Keratinocyte (primary cell): ENCODE measurements around the gene GARIN3. TPM values are rescaled to one million over a fixed set of nuclear protein-coding genes. Genes with fewer than 3 reads are reported as not detected.
A peak's percentile ranks its signal among the peaks of the same experiment; 100 is the strongest.

Experiments used
- DNase-seq: peaks from one replicate; pipeline ENCODE4 v3.0.0-alpha.2; 2011; ENCODE audit warnings: low read depth, missing footprints, low spot score
- FAIRE-seq: peaks from 2 replicates; lab custom pipeline; 2011; peaks lifted over from hg19 to GRCh38; lab: Jason Lieb, UNC
- H2AFZ ChIP-seq: 2 replicates; pipeline ENCODE4 v1.6.0; 2012; ENCODE audit warnings: low read length, control low read depth, inconsistent platforms; ENCODE audit not compliant: control insufficient read depth
- H3K27ac ChIP-seq: 2 replicates; pipeline ENCODE4 v1.5.1; 2011; ENCODE audit warnings: low read length; ENCODE audit not compliant: control insufficient read depth, insufficient read depth
- H3K27me3 ChIP-seq: 3 replicates; pipeline ENCODE4 v1.6.0; 2011; ENCODE audit warnings: low read length; ENCODE audit not compliant: control insufficient read depth, insufficient read depth; ENCODE audit errors: extremely low read depth
- H3K36me3 ChIP-seq, 2 experiments: 2 replicates in 1 of 2; 3 replicates in 1 of 2; pipeline ENCODE4 v1.5.1; 2011; ENCODE audit warnings: low read length in 2 of 2, mild to moderate bottlenecking in 1 of 2; ENCODE audit not compliant: control insufficient read depth in 2 of 2, insufficient read depth in 2 of 2; ENCODE audit errors: extremely low read depth in 1 of 2
- H3K4me1 ChIP-seq: 3 replicates; pipeline ENCODE4 v1.5.1; 2011; ENCODE audit warnings: low read length; ENCODE audit not compliant: control insufficient read depth, insufficient read depth; ENCODE audit errors: extremely low read depth
- H3K4me2 ChIP-seq: 3 replicates; pipeline ENCODE4 v1.6.0; 2011; ENCODE audit warnings: low read depth, low read length; ENCODE audit not compliant: control insufficient read depth, insufficient read depth; ENCODE audit errors: extremely low read depth
- H3K4me3 ChIP-seq, 3 experiments: fragments of 200-600 bp in 1 of 3; sonication (generic) in 1 of 3; 2 replicates in 2 of 3; 3 replicates in 1 of 3; pipeline ENCODE4 v1.5.1; 2011 to 2016; ENCODE audit warnings: low read length in 3 of 3, mild to moderate bottlenecking in 3 of 3, control low read depth in 2 of 3, inconsistent platforms in 1 of 3, low read depth in 1 of 3, mixed read lengths in 1 of 3, mixed run types in 1 of 3, moderate library complexity in 1 of 3; ENCODE audit not compliant: control insufficient read depth in 2 of 3, insufficient read depth in 2 of 3; ENCODE audit errors: extremely low read depth in 1 of 3
- H3K79me2 ChIP-seq: 2 replicates; pipeline ENCODE4 v1.6.0; 2012; ENCODE audit warnings: low read length; ENCODE audit not compliant: control insufficient read depth, insufficient read depth
- H3K9ac ChIP-seq: 3 replicates; pipeline ENCODE4 v1.6.0; 2011; ENCODE audit warnings: low read length; ENCODE audit not compliant: control insufficient read depth, insufficient read depth; ENCODE audit errors: extremely low read depth
- H3K9me1 ChIP-seq: 3 replicates; pipeline ENCODE4 v1.6.0; 2011; ENCODE audit warnings: low read length; ENCODE audit not compliant: control insufficient read depth, insufficient read depth; ENCODE audit errors: extremely low read depth
- H3K9me3 ChIP-seq: 2 replicates; pipeline ENCODE4 v1.5.1; 2012; ENCODE audit warnings: low read depth, low read length; ENCODE audit not compliant: control insufficient read depth
- H4K20me1 ChIP-seq: 3 replicates; pipeline ENCODE4 v1.6.0; 2011; ENCODE audit warnings: low read length; ENCODE audit not compliant: control insufficient read depth, insufficient read depth; ENCODE audit errors: extremely low read depth
- CTCF ChIP-seq, 3 experiments: IDR thresholded peaks in 1 of 3; conservative IDR thresholded peaks in 1 of 3; optimal IDR thresholded peaks in 1 of 3; 2 replicates in 2 of 3; 3 replicates in 1 of 3; pipeline versions ENCODE3 to v1.5.1; 2011; ENCODE audit warnings: low read length in 3 of 3, mild to moderate bottlenecking in 3 of 3, moderate library complexity in 2 of 3, control low read depth in 1 of 3, inconsistent platforms in 1 of 3; ENCODE audit not compliant: insufficient read depth in 2 of 3; ENCODE audit errors: extremely low read depth in 1 of 3
- EZH2 ChIP-seq: IDR thresholded peaks from one replicate; pipeline ENCODE4 v1.6.1; 2012; ENCODE audit warnings: inconsistent platforms, mild to moderate bottlenecking, low read length, moderate library complexity
- dilution Hi-C: fragments of 300-500 bp; cut with MboI; formaldehyde crosslinking; loops from one replicate; pipeline ENCODE4 v1.7.0; 2020; ENCODE audit warnings: low sequenced_read_pairs; ENCODE audit not compliant: extremely low pct_ligation_motif_present
- polyA plus RNA-seq, 5 experiments: library from polyadenylated mRNA; depleted of rRNA in 3 of 5; stranded (reverse) in 3 of 5; stranded (forward) in 1 of 5; unstranded in 1 of 5; fragments of >200 nt; gene quantifications; 1 replicate in 1 of 5; 2 replicates in 3 of 5; 3 replicates in 1 of 5; pipeline versions ENCODE4 v1.2.1 to v1.2.3, GENCODE V29; 2011 to 2012; ENCODE audit warnings: missing spikeins in 2 of 5, low read depth in 1 of 5, low replicate concordance in 1 of 5

The GARIN3 gene
- polyA plus RNA-seq, 1 donor (not counting 4 experiments of a cell fraction or from before 2014, with no cell fraction given): not detected

GRCh38 chr5:157148734-157149615 lies 17.1 kb downstream of the GARIN3 start:
- dilution Hi-C loops: no loop called here
- Histone ChIP-seq H2AFZ (no peak overlapping the region), H3K79me2 (no peaks in the 10 kb centered on the region), H3K4me1 (no peaks in the 10 kb centered on the region), H3K9me1 (no peaks in the 10 kb centered on the region), H3K4me2 (no peak overlapping the region), H3K27ac (no peak overlapping the region), H3K27me3 (no peaks in the 10 kb centered on the region), H3K9ac (no peak overlapping the region), H4K20me1 (no peaks in the 10 kb centered on the region), H3K36me3 (no peaks in the 10 kb centered on the region), H3K4me3 (no peak overlapping the region), H3K9me3 (no peaks in the 10 kb centered on the region)
- FAIRE-seq: no peak
- peak; percentile 74 to 79 (median 76) for TF ChIP-seq CTCF (optimal IDR thresholded peaks at IDR 0.05 in 1 of 3, IDR thresholded peaks at IDR 0.05 in 1 of 3, conservative IDR thresholded peaks at IDR 0.05 in 1 of 3; ENCODE audit: extremely low read depth in 1 of 3, insufficient read depth in 2 of 3, low read length in 3 of 3)
- no peak for TF ChIP-seq EZH2
- no peak for DNase-seq

GRCh38 chr5:157143127-157143971 lies 22.7 kb downstream of the GARIN3 start:
- H3K27ac ChIP-seq: peak overlapping the region; percentile 93

More at GRCh38 chr5:157143127-157143971, 22.7 kb downstream of the GARIN3 start:
- FAIRE-seq: no peak
- no peak for DNase-seq
- Histone ChIP-seq H3K79me2 (peaks cover 31% of the 10 kb centered on the region), H2AFZ (peak overlapping the region; percentile 98), H3K9ac (peak overlapping the region; percentile 95), H3K4me1 (peaks cover 4% of the 10 kb centered on the region), H3K4me2 (peak overlapping the region; percentile 83), H3K36me3 (peaks cover 2 to 8% of the 10 kb centered on the region in 2 experiments), H3K27me3 (no peaks in the 10 kb centered on the region), H4K20me1 (no peaks in the 10 kb centered on the region), H3K9me1 (no peaks in the 10 kb centered on the region), H3K4me3 (peak overlapping the region; percentile 94 to 98 (median 95)), H3K9me3 (no peaks in the 10 kb centered on the region)
- TF ChIP-seq EZH2 (no peak), CTCF (optimal IDR thresholded peaks at IDR 0.05 in 1 of 3, IDR thresholded peaks at IDR 0.05 in 1 of 3, conservative IDR thresholded peaks at IDR 0.05 in 1 of 3; ENCODE audit: extremely low read depth in 1 of 3, insufficient read depth in 2 of 3, low read length in 3 of 3) (no peak)
- dilution Hi-C loops: no loop called here
